HFFc6 (cell line): ENCODE measurements around the gene DDX27. TPM values are rescaled to one million over a fixed set of nuclear protein-coding genes. Genes with fewer than 3 reads are reported as not detected.

Experiments
- DNase-seq: peaks from one replicate; pipeline ENCODE4 v3.0.0-alpha.2; 2018
- H3K27ac Mint-ChIP-seq: 2 replicates; pipeline ENCODE4 v1.8.0; 2020; ENCODE audit warnings: mild to moderate bottlenecking, mixed read lengths
- H3K27me3 Mint-ChIP-seq: 2 replicates; pipeline ENCODE4 v1.8.0; 2021; ENCODE audit warnings: mild to moderate bottlenecking, moderate library complexity, mixed read lengths; ENCODE audit not compliant: insufficient read depth
- H3K36me3 Mint-ChIP-seq: 2 replicates; pipeline ENCODE4 v1.8.0; 2021; ENCODE audit warnings: low read depth, mixed read lengths
- H3K4me1 Mint-ChIP-seq: 2 replicates; pipeline ENCODE4 v1.8.0; 2020; ENCODE audit warnings: low read depth, mixed read lengths
- H3K4me3 Mint-ChIP-seq: 2 replicates; pipeline ENCODE4 v1.8.0; 2020; ENCODE audit warnings: mild to moderate bottlenecking, moderate library complexity, mixed read lengths
- H3K9me3 Mint-ChIP-seq: 2 replicates; pipeline ENCODE4 v1.8.0; 2020; ENCODE audit warnings: mild to moderate bottlenecking, mixed read lengths
- CTCF ChIP-seq: fragments of 200-600 bp; sonication (generic); IDR thresholded peaks from 2 replicates; pipeline ENCODE4 v1.5.0; 2021; ENCODE audit warnings: antibody characterized with exemption, mild to moderate bottlenecking
- total RNA-seq, 6 experiments: library from RNA; stranded (reverse); fragmentation: NEBNext Ultra II Directional; extraction: Animal tissue kit (Norgen Biotek cat#: 25700); gene quantifications; 2 replicates in 1 of 6; 3 replicates in 5 of 6; pipeline ENCODE4 v1.2.3, GENCODE V29; 2021

The DDX27 gene
- total RNA-seq, 6 experiments from 2014 or later: 26.8 to 32.2 (median 30.5) TPM

- TF ChIP-seq CTCF: no peak
- Mint-ChIP-seq H3K9me3 (no peaks in the 10 kb centered on the region), H3K27me3 (peaks cover 6% of the 10 kb centered on the region), H3K4me3 (no peak overlapping the region), H3K36me3 (peaks cover 33% of the 10 kb centered on the region), H3K27ac (no peak overlapping the region; the same call in 1 of the 2 replicates), H3K4me1 (no peaks in the 10 kb centered on the region)
- no peak for DNase-seq
Measured at GRCh38 chr20:49252556-49253350, 33.5 kb downstream of the DDX27 start.

- Mint-ChIP-seq H3K9me3 (no peaks in the 10 kb centered on the region), H3K4me1 (peaks cover 5% of the 10 kb centered on the region; the same call in 1 of the 2 replicates), H3K27me3 (no peaks in the 10 kb centered on the region), H3K36me3 (peaks cover 31% of the 10 kb centered on the region), H3K27ac (no peak overlapping the region), H3K4me3 (no peak overlapping the region)
- TF ChIP-seq CTCF: no peak
- DNase-seq: no peak
Measured at GRCh38 chr20:49256261-49256660, 37.0 kb downstream of the DDX27 start.

GRCh38 chr20:49259284-49259683, 40.1 kb downstream of the DDX27 start:
- H3K27ac Mint-ChIP-seq: no peak overlapping the region
- TF ChIP-seq CTCF: no peak
- peaks cover 5% of the 10 kb centered on the region; the same call in 1 of the 2 replicates for H3K4me1 Mint-ChIP-seq
- no peaks in the 10 kb centered on the region for H3K9me3 Mint-ChIP-seq
- peaks cover 32% of the 10 kb centered on the region for H3K36me3 Mint-ChIP-seq
- no peak overlapping the region for H3K4me3 Mint-ChIP-seq
- H3K27me3 Mint-ChIP-seq: no peaks in the 10 kb centered on the region
- DNase-seq: no peak

- no peak for DNase-seq
- H3K27me3 Mint-ChIP-seq: no peaks in the 10 kb centered on the region
- peaks cover 37% of the 10 kb centered on the region for H3K36me3 Mint-ChIP-seq
- peaks cover 5% of the 10 kb centered on the region; the same call in 1 of the 2 replicates for H3K4me1 Mint-ChIP-seq
- no peaks in the 10 kb centered on the region for H3K9me3 Mint-ChIP-seq
- no peak for TF ChIP-seq CTCF
- H3K4me3 Mint-ChIP-seq: no peak overlapping the region
- no peak overlapping the region for H3K27ac Mint-ChIP-seq
Measured at GRCh38 chr20:49259799-49260198, 40.6 kb downstream of the DDX27 start.

- H3K27ac Mint-ChIP-seq: no peak overlapping the region
- no peaks in the 10 kb centered on the region for H3K9me3 Mint-ChIP-seq
- no peak for DNase-seq
- TF ChIP-seq CTCF: no peak
- peaks cover 5% of the 10 kb centered on the region; the same call in 1 of the 2 replicates for H3K4me1 Mint-ChIP-seq
- no peak overlapping the region for H3K4me3 Mint-ChIP-seq
- H3K36me3 Mint-ChIP-seq: peaks cover 40% of the 10 kb centered on the region
- no peaks in the 10 kb centered on the region for H3K27me3 Mint-ChIP-seq
Measured at GRCh38 chr20:49260218-49260617, 41.0 kb downstream of the DDX27 start.
